Coronary artery (tissue), 2 donors: ENCODE results near the gene GSKIP.

Experiments used
- DNase-seq: peaks from one replicate; pipeline ENCODE4 v3.0.0-alpha.2; 2017; ENCODE audit warnings: low spot score
- H3K27ac ChIP-seq, 2 donors: fragments of 200-600 bp; sonication (generic); one replicate each; pipeline ENCODE4 v1.5.1; 2016 to 2019
- H3K4me3 ChIP-seq: fragments of 200-600 bp; sonication (generic); 2 replicates; pipeline ENCODE4 v1.5.1; 2016; ENCODE audit warnings: mild to moderate bottlenecking, moderate library complexity
- TF ChIP-seq, protein P1 (sequence below): fragments of 200-600 bp; sonication (generic); IDR thresholded peaks from one replicate; pipeline ENCODE4 v1.5.1; 2019; ENCODE audit warnings: antibody characterized with exemption

GSKIP gene

DNA sequence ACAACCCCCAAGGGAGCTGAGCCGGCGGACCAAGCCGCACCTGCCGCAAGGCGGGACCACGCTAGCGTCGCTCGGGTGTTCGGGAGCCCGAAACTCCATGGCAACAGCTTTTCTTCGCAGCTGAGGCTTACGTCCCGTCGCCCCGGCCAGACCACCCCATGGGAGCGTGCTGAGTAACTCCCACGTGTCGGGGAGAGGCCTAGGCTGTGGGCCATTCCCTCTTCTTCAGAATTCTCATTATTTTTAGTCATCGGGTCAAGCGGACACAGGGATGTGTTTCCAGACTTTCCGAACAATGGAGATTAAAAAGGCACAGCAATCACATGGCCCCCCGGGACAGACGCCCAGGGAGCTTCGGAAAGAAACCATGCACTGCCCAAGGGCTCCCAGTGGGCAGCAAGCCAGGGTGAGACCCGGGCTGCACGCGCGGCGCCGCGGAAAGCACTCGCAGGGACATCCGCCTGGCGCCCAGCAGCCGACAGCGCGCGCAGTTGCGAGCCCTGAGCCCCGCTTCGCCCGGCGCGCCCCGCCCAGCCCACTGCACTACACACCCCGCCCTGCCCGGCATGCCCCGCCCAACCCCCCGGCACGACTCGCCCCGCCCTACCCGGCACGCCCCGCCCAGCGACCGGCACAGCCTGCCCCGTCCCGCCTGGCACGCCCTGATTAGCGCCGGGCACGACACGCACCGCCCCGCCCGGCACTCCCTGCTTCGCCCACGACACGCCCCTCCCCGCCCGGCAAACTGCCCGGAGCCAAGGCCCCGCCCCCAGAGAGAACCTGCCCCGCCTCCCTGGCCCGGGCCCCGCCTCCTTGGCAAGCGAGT is 28.2 kb downstream of the GSKIP start:
- peak; percentile 96 for DNase-seq
- Histone ChIP-seq H3K4me3 (peak overlapping the region; percentile 91), H3K27ac (peak overlapping the region in 1 of 2 donors; percentile 71)
- TF ChIP-seq, protein P1, sequence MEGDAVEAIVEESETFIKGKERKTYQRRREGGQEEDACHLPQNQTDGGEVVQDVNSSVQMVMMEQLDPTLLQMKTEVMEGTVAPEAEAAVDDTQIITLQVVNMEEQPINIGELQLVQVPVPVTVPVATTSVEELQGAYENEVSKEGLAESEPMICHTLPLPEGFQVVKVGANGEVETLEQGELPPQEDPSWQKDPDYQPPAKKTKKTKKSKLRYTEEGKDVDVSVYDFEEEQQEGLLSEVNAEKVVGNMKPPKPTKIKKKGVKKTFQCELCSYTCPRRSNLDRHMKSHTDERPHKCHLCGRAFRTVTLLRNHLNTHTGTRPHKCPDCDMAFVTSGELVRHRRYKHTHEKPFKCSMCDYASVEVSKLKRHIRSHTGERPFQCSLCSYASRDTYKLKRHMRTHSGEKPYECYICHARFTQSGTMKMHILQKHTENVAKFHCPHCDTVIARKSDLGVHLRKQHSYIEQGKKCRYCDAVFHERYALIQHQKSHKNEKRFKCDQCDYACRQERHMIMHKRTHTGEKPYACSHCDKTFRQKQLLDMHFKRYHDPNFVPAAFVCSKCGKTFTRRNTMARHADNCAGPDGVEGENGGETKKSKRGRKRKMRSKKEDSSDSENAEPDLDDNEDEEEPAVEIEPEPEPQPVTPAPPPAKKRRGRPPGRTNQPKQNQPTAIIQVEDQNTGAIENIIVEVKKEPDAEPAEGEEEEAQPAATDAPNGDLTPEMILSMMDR = no peak

DNA sequence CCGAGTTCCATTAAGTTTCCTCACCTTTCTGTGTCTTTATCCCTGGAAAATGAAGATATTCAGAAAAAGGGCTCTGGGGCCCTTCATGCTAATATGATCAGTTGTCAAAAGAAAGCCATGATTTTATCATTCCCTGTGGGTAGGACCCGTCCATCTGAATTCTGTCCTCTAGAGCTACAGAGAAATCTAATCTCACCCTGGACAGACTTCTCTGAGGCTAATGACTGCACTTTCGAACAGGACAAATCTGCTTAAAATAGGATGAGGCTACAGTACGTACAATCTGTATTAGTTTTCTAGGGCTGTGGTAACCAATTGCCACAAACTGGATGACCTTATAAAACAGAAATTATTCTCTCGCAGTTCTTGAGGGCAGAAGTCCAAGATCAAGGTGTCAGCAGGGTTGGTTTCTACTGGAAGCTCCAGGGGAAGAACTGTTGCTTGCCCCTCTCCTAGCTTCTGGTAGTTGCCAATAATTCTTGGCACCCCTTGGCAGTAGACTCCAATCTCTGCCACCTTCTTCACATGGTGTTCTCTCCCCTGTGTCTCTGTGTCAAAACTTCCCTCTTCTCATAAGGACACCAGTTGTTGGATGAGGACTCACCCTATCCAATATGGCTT is 29.9 kb downstream of the GSKIP start:
- peak; percentile 14 for DNase-seq
- TF ChIP-seq, protein P1 = no peak
- Histone ChIP-seq H3K27ac (no peak overlapping the region), H3K4me3 (no peak overlapping the region)

DNA sequence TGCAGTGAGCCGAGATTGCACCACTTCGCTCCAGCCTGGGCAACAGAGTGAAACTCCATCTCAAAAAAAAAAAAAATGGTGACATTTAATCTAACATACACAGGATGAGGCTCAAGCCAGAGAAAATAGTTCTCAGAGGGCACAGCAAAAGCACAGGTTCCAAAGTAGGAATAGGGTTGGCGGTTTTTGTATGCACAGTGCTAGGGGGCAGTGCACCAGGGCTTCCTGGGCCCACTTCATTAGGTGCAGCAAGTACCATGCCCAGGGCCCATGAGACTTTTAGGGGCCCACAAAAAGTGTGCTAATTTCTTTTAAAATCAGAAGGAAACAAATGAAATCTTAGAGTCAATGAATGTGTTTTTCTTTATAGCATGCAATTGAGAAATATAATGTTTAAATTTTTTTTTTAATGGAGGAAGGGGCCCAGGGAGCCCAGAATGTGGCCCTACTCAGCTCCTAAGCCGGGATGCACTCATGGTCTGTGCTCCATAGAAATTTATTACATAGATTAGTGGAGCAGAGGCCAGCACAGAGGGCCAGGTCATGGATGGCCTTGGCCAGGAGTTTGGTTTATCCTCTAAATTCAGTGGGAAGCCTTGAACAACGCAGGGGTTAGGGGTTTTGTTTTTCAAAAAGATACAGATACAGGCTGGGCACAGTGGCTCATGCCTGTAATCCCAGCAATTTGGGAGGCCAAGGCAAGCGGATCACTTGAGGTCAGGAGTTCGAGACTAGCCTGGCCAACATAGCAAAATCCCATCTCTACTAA is 30.9 kb downstream of the GSKIP start:
- TF ChIP-seq, protein P1 = no peak
- Histone ChIP-seq H3K27ac (no peak overlapping the region), H3K4me3 (no peak overlapping the region)
- DNase-seq = no peak

DNA sequence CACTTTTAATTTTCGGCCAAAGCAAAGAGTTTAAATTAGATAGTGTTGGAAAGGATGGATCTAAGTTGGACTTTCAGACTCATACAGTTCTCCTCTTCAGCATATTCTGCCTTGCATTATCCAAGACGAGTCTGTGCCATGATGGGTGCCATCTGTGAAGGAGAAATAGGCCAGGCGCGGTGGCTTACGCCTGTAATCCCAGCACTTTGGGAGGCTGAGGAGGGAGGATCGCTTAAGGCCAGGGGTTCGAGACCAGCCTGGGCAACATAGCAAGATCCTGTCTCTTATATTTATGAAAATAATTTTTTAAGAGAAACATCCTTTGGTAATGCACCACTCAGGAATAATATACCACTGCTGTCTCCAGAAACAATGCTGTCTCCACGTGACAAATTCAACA is 35.1 kb downstream of the GSKIP start:
- H3K4me3 ChIP-seq = no peak overlapping the region
- H3K27ac ChIP-seq = no peak overlapping the region
- TF ChIP-seq, protein P1 = no peak
- no peak for DNase-seq

DNA sequence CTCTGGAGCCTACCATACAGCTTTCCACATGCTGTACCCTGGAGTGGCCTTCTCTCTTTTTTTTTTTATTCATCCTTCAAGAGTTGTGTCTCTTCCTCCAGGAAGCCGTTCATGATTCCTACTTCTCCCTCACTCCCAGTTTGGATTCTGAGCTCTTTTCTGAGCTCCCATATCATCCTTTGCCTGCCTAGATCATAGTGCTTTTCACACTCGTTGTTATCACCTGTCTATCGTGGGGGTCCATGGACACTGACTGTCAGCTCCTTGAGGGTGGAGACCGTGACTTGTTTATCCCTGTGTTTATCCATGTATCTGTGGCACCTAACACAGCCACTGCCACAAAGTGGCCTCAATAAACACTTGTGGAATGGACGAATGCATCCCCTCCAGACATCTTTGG is 35.6 kb downstream of the GSKIP start:
- DNase-seq = no peak
- TF ChIP-seq, protein P1 = no peak
- H3K4me3 ChIP-seq = no peak overlapping the region
- H3K27ac ChIP-seq = no peak overlapping the region

DNA sequence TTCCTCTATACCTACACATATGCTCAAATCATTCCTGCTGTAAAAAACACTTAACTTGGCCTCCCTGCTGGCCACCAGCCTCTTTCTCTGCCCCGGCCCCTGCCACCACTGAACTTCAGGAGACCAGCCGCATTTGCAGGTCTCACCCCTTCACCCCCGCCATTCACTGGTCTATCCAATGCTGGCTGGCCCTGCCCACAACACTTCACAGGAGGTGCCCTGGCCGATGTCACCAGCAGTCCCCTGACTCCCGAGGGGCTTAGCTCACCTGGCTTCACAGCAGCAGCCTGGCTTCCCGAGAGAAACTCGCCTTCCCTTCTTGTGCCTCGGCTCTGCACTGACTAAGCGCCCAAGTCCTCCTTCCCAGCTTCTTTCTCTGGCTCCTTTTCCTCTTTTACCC is 36.1 kb downstream of the GSKIP start:
- TF ChIP-seq, protein P1 = no peak
- Histone ChIP-seq H3K27ac (no peak overlapping the region), H3K4me3 (no peak overlapping the region)
- no peak for DNase-seq
